Endothelial cell (in vitro differentiated cells): ENCODE data around the gene FFAR2. TPM values are rescaled to one million over a fixed set of nuclear protein-coding genes. Genes with fewer than 3 reads are reported as not detected.

ENCODE experiments used
- DNase-seq: peaks from one replicate; pipeline ENCODE4 v3.0.0; 2021; ENCODE audit warnings: low spot score
- H3K27ac Mint-ChIP-seq: one replicate; pipeline ENCODE4 v1.8.0; 2021; ENCODE audit warnings: mixed read lengths, inconsistent platforms; ENCODE audit not compliant: unreplicated experiment
- H3K27me3 Mint-ChIP-seq: one replicate; pipeline ENCODE4 v1.8.0; 2021; ENCODE audit warnings: mild to moderate bottlenecking, moderate library complexity, mixed read lengths, inconsistent platforms; ENCODE audit not compliant: unreplicated experiment
- H3K36me3 Mint-ChIP-seq: one replicate; pipeline ENCODE4 v1.8.0; 2021; ENCODE audit warnings: mild to moderate bottlenecking, low read depth, mixed read lengths, inconsistent platforms; ENCODE audit not compliant: unreplicated experiment
- H3K4me1 Mint-ChIP-seq: one replicate; pipeline ENCODE4 v1.8.0; 2021; ENCODE audit warnings: mild to moderate bottlenecking, mixed read lengths, inconsistent platforms; ENCODE audit not compliant: unreplicated experiment
- H3K4me3 Mint-ChIP-seq: one replicate; pipeline ENCODE4 v1.8.0; 2021; ENCODE audit warnings: mild to moderate bottlenecking, mixed read lengths, inconsistent platforms; ENCODE audit not compliant: unreplicated experiment
- H3K9me3 Mint-ChIP-seq: one replicate; pipeline ENCODE4 v1.8.0; 2021; ENCODE audit warnings: mixed read lengths, inconsistent platforms; ENCODE audit not compliant: unreplicated experiment
- total RNA-seq: library from RNA; stranded (reverse); fragmentation: NEBNext Ultra II Directional; extraction: Animal tissue kit (Norgen Biotek cat#: 25700); gene quantifications from one replicate; pipeline ENCODE4 v1.2.1, GENCODE V29; 2021; ENCODE audit not compliant: unreplicated experiment
- TF ChIP-seq, protein P1 (sequence below): fragments of 200-600 bp; sonication (generic); IDR thresholded peaks from one replicate; pipeline ENCODE4 v1.5.0; 2021; ENCODE audit warnings: antibody characterized with exemption; ENCODE audit not compliant: unreplicated experiment

FFAR2 gene
- total RNA-seq, 1 donor from 2014 or later, result 0.46 TPM

GRCh38 chr19:35483089-35483488 is 35.0 kb downstream of the FFAR2 start:
- no peaks in the 10 kb centered on the region for H3K9me3 Mint-ChIP-seq
- H3K27me3 Mint-ChIP-seq, result no peaks in the 10 kb centered on the region
- no peak overlapping the region for H3K4me3 Mint-ChIP-seq
- no peaks in the 10 kb centered on the region for H3K4me1 Mint-ChIP-seq
- no peak overlapping the region for H3K27ac Mint-ChIP-seq
- no peak for DNase-seq
- H3K36me3 Mint-ChIP-seq, result no peaks in the 10 kb centered on the region
- TF ChIP-seq, protein P1, sequence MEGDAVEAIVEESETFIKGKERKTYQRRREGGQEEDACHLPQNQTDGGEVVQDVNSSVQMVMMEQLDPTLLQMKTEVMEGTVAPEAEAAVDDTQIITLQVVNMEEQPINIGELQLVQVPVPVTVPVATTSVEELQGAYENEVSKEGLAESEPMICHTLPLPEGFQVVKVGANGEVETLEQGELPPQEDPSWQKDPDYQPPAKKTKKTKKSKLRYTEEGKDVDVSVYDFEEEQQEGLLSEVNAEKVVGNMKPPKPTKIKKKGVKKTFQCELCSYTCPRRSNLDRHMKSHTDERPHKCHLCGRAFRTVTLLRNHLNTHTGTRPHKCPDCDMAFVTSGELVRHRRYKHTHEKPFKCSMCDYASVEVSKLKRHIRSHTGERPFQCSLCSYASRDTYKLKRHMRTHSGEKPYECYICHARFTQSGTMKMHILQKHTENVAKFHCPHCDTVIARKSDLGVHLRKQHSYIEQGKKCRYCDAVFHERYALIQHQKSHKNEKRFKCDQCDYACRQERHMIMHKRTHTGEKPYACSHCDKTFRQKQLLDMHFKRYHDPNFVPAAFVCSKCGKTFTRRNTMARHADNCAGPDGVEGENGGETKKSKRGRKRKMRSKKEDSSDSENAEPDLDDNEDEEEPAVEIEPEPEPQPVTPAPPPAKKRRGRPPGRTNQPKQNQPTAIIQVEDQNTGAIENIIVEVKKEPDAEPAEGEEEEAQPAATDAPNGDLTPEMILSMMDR, result no peak

GRCh38 chr19:35484252-35485036 is 36.4 kb downstream of the FFAR2 start:
- Mint-ChIP-seq H3K4me1 (no peaks in the 10 kb centered on the region), H3K9me3 (no peaks in the 10 kb centered on the region), H3K27ac (no peak overlapping the region), H3K27me3 (no peaks in the 10 kb centered on the region), H3K4me3 (no peak overlapping the region), H3K36me3 (no peaks in the 10 kb centered on the region)
- TF ChIP-seq, protein P1, result no peak
- no peak for DNase-seq

DNA sequence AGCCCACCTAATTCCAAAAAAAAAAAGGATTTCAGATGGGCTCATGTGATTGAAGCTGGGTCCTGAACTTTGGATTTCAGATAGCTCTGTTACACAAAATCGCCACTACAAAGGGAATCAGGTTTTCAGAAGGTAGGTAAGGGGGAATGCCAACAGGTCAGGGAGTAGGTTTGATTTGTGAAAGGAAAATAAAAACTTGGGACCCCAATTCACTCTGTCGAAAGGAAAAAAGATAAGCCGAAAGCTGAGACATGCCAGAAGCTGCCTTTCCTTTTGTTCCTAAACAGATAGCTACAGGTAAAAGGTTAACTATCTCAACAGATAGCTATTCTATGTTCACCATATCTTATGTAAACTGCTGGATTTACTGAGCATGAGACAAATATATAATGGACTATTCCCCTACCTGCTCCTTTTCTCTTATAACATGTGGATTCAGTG is 38.2 kb downstream of the FFAR2 start:
- H3K4me3 Mint-ChIP-seq, result no peak overlapping the region
- no peak overlapping the region for H3K27ac Mint-ChIP-seq
- H3K27me3 Mint-ChIP-seq, result no peaks in the 10 kb centered on the region
- H3K4me1 Mint-ChIP-seq, result no peaks in the 10 kb centered on the region
- H3K9me3 Mint-ChIP-seq, result no peaks in the 10 kb centered on the region
- no peak for DNase-seq
- TF ChIP-seq, protein P1, result no peak
- no peaks in the 10 kb centered on the region for H3K36me3 Mint-ChIP-seq

DNA sequence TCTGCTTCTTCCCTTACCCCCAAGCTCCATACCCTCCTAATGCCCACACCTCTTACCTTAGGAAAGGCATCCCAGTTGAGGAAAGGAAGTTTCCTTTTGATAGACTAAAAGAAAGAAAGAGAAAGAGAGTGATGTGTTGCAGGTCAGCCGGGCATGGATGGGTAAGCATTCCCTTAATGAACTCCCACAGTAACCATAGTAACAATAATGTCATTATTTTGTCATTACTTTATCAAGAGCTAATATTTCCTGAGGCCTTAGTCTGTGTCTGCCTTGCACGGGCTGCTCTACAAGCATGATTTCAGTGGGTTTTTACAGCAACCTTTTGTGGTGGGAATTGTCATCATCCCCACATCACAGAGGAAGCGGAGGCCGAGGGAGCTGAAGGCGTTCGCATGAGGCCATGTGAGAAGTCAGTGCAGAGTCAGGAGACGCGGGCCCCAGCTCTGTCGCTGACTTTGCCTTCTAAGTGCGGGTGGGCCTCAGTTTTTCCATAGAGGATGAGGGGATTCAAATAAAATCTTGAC is 39.7 kb downstream of the FFAR2 start:
- H3K36me3 Mint-ChIP-seq, result no peaks in the 10 kb centered on the region
- no peak overlapping the region for H3K4me3 Mint-ChIP-seq
- no peaks in the 10 kb centered on the region for H3K27me3 Mint-ChIP-seq
- DNase-seq, result no peak
- H3K4me1 Mint-ChIP-seq, result no peaks in the 10 kb centered on the region
- TF ChIP-seq, protein P1, result no peak
- H3K27ac Mint-ChIP-seq, result no peak overlapping the region
- H3K9me3 Mint-ChIP-seq, result no peaks in the 10 kb centered on the region

DNA sequence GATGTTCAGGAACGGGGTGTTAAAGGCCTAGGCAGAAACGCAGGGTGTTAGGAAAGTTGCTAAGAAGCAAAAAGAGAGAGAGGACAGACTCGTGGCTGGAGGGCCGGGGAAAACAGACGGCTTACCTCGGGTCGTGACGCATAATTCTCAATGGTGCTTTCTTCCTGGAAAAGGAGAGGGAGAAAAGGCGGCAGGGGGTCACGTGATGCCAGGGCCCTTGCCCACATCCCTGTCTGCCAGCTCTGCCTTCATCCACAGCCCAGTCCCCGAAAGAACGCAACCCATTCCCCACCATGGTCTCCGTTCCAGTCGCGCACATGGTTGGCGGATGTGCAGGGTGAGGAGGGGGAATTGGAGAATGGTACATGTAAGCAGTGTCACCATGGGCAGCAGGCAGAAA is 40.6 kb downstream of the FFAR2 start:
- no peak overlapping the region for H3K4me3 Mint-ChIP-seq
- no peaks in the 10 kb centered on the region for H3K36me3 Mint-ChIP-seq
- no peaks in the 10 kb centered on the region for H3K4me1 Mint-ChIP-seq
- no peak overlapping the region for H3K27ac Mint-ChIP-seq
- TF ChIP-seq, protein P1, result no peak
- no peaks in the 10 kb centered on the region for H3K27me3 Mint-ChIP-seq
- H3K9me3 Mint-ChIP-seq, result no peaks in the 10 kb centered on the region
- no peak for DNase-seq
